GM18870 (cell line): ENCODE measurements around the gene GCC1.
A peak's percentile ranks its signal among the peaks of the same experiment; 100 is the strongest.
"Not testable (repeated sequence)": the region's sequence is repeated elsewhere in the genome, so short reads cannot be mapped to it uniquely, and the experiment has no call there.

Experiments used
- ATAC-seq: cut with Tn5 transposase; IDR thresholded peaks from one replicate; pipeline ENCODE4 v1.9.1; 2021; ENCODE audit warnings: moderate library complexity; ENCODE audit not compliant: unreplicated experiment

The GCC1 gene

DNA sequence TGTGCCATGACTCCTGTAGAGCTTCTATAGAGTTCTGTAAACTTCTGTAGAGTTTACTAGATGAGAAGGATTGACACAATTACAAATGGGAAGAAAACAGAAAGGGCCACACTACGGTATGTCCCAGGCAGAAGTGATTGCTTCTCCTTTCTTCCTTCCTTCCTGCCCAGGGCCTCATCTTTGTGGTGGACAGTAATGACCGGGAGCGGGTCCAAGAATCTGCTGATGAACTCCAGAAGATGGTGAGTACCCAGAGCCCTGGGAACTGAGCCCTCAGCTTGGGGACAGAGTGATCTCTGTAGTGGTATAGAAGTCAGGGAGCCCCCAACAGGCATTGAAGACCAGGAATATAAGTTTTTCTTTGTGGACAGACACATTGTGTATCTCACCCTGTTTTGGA lies 4.5 kb upstream of the GCC1 start:
- no peak for ATAC-seq

DNA sequence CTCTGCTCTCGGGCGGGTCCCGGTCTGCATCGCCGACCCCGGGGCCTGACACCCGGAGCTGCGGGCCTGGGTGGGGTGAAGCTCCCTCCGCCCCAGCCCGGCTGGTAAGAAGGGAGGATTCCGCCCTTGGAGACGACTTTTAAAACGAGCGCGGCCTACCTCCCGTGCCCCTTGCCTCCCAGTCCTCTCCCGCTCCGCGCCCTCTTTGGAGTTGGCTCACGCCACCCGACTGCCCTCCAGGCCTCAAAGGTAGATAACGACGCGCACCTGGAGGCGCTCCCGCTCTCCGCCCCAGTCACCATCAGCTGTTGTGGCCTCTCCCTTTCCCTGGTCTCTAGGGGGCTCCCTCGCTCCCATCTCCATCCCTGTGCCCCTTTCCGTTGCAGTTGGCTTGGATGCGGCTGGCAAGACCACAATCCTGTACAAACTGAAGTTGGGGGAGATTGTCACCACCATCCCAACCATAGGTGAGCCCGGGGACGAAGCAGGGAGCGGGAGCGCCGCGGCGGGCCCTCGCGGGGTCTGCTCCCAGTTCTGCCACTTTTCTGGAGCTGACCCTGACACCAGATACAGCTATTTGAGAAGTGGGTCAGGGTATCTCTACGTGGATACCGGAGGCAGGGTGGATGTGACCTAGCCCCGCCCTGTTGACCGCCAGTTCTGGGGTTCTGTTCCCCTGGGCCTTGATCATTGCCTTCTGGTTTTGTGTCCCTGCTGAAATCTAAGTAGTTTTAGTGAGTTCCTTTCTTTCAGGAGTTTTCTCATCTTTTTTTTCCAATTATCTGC lies 3.5 kb upstream of the GCC1 start:
- peak; percentile 10 for ATAC-seq

DNA sequence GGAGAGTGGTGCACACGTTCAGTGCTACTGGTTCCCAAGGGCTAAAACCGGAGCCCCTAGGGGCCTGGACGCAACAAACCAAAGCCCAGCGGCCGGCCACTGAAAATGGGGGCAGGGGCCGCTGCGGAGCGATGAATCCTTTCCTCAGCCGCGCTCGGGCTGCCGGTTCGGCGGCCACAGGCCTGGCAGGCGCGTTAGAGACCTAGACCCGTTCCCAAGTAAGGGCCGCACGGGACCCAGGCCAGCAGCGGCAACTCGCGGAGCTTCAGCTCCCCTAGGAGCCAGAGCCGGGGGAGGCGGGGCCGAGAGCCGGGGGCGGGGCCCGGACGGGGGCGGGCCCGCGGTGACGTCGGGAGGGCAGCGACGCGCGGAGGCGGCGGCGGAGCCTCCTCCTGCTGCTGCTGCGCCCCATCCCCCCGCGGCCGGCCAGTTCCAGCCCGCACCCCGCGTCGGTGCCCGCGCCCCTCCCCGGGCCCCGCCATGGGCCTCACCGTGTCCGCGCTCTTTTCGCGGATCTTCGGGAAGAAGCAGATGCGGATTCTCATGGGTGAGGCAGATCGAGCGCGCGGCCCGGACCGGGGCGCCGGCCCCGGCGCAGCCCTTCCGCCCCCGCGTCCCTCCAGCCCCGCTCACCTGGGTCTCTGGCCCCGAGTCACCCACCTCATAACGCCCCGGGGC lies 2.8 kb upstream of the GCC1 start, which contains the start of gene ARF5:
Gene ARF5, plus strand, starts transcription at position 393 of the 678 bp plus-strand sequence. Its CDS starts 88 bp downstream, at position 481.
- peak; percentile 40 for ATAC-seq

DNA sequence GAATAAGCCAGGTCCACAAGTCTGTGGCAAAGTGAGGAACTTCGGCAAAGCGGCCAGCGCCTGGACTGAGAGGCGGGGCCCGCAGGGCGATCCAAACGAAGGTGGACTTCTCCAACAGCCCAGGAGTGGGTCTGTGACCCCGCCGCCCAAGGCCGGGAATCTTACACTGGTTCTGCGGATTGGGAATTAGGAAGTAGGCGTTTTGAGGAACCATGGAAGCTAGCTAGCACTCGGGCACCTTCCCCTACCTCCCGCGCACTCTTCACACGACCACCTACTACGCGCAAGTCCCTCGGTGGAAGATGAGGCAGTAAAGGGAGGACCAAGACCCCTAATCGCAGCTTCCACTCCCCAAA lies 2.2 kb upstream of the GCC1 start:
- ATAC-seq = no peak

DNA sequence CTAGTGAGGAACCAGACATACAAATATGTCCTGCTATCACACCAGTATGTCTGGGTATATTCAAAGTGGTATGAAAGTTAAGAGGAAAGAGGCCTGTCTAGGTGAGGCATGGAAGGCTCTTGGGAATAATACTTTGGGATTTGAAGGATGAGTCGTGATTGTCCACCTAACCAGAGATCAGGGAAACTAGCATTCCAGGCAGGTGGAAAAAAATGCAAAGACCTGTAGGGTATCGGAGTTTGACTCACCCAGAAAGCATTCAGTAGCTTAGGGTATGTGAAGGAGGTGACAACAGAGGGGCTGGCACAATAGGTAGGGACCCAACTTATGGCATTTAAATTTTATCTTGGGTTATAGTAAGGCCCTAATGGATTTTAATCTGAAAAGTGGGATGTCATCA lies 950 bp upstream of the GCC1 start:
- ATAC-seq = no peak

DNA sequence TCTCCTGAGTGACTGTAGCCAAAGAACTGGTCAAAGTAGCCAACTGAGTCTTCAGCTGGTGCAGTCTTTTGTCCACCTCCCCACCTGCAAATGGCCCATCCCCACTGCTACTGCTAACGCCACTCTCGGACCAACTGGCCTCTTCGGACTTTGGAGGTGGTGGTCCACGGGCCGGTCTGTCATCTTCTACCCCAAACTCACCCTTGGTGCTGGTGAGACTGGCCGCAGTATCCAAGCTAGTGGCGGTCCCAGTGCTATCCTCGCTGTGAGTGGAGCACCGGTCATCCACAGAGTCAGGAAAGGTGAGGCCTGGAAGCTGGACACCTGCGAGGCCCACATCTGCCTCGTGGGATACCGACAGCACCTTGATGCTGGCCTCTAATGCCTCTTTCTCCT lies 750 bp downstream of the GCC1 start:
- ATAC-seq = no peak

DNA sequence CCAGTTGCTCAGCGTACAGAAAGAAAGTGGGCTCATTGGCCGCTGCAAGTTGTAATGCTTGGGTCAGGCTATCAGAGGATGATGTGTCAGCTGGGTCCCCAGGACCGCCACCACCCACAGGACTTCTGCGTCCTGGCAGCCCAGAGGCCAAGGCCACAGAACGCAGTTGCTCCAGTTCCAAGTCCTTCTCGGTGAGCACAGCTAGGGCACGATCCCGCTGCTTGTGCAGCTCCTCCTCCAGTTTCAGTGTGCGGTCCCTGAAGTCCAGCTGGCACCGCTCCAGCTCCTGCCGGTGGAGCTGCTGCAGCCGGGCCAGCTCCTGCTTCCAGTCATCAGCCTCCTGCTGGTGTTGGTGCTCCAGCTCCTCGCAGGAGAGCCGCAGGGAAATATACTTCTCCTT lies 3.0 kb downstream of the GCC1 start:
- ATAC-seq = no peak

DNA sequence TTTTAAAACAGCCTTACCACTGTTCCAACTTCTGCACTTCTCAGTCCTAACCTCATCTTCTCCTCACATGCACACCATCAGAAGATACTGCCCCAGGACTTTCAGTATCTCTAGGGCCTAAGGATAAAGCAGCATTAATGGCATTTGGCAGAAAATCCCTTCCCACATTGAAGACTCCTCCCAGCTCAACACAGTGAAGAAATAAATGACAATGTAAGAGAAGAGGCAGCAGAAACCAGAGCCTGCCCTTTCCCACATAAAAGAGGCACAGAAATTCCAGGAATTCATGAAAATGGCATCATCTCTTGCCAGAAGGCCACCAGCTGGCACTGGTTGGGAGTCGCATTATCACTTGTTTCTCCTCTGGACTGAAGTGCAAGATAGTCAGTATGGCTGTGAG lies 3.7 kb downstream of the GCC1 start:
- ATAC-seq = no peak

DNA sequence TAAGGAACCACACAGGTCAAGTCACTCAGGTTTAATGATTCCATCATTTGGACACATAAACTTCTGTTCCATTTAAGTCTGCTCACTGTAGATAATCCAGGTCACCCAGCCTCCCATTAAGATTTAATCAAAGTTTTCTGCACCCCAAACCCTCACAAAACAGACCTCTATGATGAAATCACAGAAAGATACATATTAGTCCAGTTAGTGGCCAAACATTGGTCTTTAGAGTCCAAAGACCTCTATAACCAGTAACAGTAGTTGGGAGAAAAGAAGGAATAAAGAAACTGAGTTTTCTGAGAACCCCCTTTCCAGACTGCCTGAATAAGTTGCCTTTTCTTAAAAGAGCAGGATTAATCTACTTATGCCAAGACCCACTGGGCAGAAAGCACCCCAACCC lies 4.8 kb downstream of the GCC1 start:
- no peak for ATAC-seq

DNA sequence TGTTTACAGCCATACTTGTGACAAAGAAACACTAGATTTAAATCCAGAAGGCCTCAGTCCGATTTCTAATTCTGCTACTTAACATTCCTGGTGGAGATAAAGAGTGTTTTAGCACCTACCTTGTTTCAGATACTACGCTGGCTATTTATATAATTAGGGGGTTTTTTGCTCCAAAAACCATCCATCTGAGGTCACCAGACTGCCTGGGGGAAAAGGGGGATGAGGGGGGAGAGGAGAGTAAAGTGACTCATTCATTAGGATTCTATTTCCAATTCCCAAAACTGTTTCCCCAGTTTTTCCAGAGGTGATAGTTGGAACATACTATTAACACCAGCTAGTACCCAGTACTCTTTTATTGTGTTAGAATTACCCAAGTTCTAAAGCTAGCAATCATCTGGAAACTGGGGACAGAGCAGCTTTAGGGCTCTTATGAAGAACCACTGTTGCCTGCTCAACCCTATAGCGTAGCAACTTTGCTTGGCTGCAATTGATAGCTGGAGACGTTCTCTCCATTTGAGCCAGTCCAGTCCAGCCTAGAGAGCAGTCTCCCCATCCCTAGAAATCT lies 6.6 kb downstream of the GCC1 start:
- no peak for ATAC-seq

DNA sequence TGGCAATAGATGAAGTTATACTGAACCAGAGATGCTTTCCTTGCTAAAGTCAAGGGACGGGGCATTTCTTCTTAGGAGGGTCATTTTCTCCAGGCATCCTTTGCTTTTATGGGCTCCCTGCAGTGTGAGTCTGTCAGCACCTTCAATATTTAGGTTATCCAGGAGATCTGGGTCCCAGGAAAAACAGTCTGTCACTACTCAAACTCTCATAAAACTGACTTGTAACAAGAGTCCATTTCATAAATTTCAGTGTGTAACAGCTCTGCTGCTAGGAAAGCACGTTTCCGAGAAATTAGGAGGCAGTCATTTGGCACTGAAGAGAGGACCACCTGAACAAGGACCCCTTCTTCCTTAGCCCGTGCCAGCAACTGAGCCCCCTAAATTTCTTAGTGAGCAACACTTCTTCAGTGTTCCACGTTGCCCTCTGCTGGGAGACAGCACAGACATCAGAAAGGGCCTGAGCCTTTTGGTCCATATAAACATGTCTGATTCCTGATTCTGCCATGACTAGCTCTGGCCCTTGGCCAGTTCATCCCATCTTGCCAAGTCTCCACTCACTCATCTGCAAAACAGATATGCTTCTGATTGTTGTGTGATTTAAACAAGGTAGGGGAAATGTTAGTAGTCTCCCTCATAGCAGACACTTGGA lies 7.2 kb downstream of the GCC1 start:
- no peak for ATAC-seq

DNA sequence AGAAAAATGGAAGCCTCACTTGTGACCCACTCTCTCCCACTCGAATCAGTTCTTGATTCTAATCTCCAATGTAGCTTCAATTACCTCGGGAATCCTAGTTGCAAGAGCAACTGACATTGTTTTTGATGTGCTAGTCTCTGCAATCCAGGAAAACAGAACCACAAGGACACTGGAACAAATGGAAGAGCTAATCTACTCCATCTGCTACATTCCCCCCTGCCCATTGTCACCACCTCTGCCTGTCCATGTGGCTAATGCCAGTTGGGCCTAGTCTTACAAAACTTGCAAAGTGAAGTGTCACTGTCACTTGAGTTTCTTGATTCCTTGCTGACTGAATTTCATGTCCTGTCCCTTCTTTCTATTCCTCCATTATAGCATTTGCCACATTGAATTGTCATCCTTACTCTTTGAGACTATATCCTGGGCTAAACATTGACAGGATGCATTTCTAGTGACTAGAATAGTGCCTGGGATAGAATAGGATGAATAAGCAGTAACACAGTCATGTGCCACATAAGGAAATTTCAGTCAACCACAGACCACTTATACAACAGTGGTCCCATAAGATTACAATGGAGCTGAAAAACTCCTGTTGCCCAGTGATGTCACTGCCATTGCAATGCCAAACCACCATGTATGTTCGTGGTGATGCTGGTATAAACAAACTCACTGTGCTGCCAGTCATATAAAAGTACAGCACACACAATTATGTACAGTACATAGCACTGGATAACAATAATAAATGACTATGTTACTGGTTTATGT lies 13.5 kb downstream of the GCC1 start:
- ATAC-seq = no peak

DNA sequence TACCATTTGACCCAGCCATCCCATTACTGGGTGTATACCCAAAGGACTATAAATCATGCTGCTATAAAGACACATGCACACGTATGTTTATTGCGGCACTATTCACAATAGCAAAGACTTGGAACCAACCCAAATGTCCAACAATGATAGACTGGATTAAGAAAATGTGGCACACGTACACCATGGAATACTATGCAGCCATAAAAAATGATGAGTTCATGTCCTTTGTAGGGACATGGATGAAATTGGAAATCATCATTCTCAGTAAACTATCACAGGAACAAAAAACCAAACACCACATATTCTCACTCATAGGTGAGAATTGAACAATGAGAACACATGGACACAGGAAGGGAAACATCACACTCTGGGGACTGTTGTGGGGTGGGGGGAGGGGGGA lies 17.4 kb downstream of the GCC1 start:
- ATAC-seq = not testable (repeated sequence)

DNA sequence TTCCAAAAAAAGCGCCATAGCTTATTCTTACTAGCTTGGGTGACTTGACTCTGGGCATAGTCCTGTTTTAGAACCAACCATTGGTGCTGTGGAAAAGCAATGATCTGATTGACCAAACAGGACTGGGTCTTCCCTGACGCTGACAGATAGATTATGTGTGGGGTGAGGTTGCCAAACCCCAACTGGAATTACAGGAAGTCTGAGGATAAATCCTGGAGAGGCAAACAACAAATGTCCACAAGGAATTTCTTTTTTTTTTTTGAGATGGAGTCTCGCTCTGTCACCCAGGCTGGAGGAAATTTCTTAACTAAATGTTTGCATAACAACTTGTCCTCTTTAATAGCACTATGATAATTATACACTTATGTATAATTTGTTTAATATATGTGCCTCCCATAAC lies 19.2 kb downstream of the GCC1 start:
- ATAC-seq = no peak

DNA sequence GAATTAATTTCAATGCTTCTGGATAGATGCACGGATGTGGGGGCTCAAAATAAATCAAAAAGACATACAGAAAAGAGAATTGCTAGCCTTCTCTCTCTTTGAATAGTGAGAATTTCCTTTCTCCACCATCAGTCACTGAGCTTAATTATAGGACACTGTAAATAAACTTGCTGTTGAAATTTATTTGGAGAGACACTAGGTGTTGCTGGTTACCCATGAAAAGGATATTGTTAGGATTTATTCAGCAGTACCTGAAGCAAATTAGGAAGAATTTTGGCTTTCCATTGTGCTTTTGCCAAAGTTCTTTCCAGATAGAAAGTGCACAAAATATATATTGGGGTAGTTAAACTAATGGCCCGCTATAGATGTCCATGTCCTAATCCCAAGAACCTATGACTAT lies 27.6 kb downstream of the GCC1 start:
- no peak for ATAC-seq

DNA sequence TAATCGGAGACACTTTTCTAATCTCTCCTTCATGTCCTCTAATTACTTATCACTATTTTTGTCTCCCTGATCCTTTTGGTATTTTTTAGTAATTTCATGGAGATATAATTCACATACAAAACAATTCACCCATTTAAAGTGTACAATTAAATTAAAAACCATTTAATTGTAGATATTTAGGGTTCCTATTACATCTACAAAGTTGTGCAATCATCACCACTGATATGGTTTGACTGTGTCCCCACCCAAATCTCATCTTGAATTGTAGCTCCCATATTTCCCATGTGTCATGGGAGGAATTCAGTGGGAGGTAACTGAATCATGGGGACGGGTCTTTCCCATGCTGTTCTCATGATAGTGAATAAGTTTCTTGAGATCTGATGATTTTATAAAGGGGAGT lies 29.0 kb downstream of the GCC1 start:
- no peak for ATAC-seq

DNA sequence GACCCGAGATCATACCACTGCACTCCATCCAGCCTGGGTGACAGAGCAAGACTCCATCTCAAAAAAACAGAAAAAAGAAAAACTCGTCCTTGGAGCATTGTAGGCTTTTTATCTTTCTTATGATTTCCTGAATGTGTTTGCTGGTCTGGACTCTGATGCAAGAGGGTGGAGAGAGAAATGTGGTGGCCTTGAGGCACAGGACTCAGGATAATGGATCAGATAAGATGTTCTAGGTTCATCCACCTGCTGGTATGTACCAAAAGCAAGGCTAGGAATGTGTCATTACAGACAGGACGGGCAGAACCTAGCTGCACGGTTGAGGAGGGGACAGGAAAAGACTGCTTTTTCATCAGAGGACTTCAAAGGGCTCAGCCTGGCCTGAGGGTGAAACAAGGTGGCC lies 33.5 kb downstream of the GCC1 start:
- no peak for ATAC-seq

DNA sequence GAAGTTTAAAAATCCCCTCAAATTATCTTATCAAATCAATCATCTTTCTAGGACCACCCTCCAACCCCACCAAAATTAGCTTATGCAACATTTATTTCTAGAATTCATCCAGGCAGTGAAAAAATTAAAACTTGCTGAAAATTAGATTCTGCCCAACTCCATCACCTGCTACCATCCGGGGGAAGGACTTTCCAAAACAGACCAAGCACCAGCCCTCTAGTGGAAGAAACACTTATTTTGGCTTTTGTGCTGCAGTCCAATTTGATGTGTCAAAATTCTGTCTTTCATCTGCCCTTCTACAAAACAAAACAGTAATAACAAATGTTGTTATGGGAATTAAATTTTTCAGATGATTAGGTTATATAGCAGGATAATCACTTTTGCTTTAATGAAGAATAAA lies 35.1 kb downstream of the GCC1 start:
- no peak for ATAC-seq

DNA sequence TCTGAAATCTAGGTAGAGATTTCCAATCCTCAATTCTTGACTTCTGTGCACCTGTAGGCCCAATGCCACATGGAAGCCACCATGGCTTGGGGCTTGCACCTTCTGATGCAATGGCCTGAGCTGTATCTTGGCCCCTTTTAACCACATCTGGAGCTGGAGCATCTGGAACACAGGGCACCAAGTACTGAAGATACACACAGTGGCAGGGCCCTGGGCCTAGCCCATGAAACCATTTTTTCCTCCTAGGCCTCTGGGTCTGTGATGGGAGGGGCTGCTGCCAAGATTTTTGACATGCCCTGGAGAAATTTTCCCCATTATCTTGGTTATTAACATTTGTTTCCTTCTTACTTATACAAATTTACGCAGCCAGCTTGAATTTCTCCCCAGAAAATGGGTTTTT lies 39.1 kb downstream of the GCC1 start:
- ATAC-seq = no peak

DNA sequence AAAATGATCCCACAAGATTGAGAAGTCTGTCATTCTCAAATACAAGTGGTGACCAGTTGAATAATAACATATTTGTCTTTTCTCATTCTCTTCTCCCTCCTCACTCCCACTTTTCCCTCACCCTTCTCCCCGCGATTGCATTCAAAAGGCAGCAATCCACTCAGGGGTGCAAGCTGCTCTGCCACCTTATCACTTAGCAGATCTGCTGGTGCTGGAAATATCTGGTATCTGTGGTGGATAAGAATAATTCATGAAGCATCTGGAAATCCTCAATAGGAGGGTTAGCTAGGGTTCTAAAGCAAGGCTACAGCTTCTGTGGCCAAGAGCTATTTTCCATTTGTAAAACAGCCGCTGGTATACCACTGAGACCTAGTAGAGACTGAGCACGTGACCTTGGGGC lies 43.8 kb downstream of the GCC1 start:
- no peak for ATAC-seq

DNA sequence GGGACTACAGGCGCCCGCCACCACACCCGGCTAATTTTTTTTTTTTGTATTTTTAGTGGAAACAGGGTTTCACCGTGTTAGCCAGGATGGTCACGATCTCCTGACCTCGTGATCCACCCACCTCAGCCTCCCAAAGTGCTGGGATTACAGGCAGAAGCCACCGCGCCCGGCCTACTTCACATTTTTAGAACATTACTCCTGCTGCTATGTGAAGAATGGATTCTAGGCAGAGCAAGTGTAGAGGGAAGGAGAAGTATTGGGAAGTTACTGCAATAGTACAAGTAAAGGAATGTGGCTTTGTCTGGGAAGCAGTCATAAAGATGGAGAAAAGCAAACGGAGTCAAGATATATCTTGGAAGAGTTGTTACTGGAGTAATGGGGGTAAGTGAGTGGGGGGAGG lies 44.9 kb downstream of the GCC1 start:
- not testable (repeated sequence) for ATAC-seq
